SW480 (cell line): ENCODE measurements around the gene MYO15A.
"Not testable (repeated sequence)": the region's sequence is repeated elsewhere in the genome, so short reads cannot be mapped to it uniquely, and the experiment has no call there.

ENCODE experiments used
- DNase-seq: peaks from one replicate; pipeline ENCODE4 v3.0.0-alpha.2; 2016; ENCODE audit warnings: low spot score

Gene MYO15A

DNA sequence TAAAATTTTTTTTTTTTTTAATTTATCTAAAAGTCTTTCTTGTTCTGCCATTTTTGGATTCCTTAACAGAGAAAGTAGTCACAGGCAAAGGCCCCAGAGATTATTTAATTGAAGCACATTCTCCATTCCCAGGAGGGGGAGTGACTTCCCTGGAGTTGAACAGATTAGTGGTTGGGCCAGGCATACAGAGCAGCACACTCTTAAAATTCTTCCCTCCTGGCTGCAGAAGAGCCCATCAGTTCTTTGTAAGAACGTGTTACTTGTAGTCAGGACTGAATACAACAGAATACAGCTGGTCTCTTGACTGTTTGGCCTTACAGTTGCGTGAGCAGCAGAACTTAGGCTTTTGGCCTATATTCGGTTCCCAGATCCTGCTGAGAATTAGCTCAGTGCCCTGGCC, 76.8 kb downstream of the MYO15A start:
- DNase-seq, result no peak

GRCh38 chr17:18185832-18186626, 77.5 kb downstream of the MYO15A start:
- DNase-seq, result no peak

DNA sequence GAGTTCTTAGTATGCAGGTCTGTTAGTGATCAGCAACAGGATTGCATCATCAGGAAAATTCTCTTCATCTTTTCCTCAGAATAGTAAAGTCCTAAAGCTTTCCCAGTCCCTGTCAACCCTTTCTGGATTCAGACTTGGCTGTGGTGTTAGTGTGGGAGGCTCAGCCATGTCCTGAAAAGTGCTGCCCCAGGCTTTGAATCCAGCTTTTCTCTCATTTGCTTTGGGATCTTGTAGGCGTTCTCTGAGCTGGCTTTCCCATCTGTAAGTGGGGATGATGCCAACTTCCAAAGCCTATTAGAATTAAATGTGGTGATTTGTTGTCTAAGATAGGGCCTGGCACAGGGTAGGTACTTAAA, 78.0 kb downstream of the MYO15A start:
- no peak for DNase-seq

DNA sequence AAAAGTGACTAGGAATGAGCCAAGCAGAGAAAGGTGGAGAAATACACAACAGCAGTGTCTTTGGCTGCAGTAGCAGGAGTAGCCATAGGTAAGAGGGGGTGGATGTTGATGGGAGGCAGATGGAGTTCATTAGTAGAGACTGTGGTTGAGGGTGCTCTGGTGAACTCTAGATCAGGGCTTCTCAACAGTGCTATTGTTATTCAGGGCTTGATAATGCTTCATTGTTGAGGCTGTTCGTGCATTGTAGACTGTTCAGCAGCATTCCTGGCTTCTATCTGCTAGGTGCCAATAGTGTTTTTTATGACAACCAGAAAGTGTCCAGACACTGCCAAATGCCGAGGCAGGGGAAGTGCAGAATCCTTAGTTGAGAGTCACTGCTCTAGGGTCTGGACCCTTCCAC, 78.7 kb downstream of the MYO15A start:
- DNase-seq, result no peak

DNA sequence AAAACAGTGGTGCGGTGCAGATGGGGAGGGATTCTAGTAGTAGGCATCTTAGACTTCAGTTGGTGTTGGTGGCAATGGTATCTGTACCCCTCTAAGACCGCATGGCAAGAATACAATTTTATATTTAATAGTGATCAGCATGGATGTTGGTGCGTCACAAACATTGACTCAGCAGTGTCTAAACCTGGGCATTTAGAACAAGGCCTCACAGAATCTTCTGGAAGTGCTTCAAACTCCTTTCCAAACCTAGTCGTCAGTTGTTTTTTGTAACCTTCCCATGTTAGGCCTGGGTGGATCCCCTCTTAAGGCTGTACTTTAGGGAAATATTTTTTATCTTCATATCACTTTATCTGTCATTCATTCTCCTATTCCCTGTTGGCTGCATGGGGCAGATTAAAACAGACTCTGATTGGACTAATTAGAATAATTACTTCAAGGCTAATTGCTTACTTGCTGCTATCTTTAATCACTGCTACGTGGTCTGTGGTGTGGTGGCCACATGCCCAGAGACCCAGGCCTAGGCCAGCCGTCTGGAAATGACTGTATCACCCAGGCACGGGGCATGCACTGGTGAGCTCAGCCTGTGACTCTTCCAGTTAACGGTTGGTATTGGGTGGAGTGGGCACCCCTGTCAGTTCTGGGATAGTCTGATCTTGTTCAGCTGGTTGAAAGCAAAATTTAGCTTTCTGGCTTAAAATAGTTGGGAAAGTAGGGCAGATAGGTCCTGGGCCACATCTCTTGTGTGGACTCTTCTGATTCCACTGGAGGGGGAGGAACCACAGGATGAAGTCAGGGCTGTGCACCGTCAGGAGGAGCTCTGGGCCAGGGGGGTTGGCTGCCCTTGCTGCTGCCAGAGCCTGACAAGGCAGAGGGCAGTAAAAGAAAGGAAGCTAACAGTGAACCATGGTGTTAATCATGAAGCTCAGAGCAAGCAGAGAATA, 79.5 kb downstream of the MYO15A start:
- DNase-seq, result no peak

GRCh38 chr17:18190628-18191235, 82.2 kb downstream of the MYO15A start:
- no peak for DNase-seq

DNA sequence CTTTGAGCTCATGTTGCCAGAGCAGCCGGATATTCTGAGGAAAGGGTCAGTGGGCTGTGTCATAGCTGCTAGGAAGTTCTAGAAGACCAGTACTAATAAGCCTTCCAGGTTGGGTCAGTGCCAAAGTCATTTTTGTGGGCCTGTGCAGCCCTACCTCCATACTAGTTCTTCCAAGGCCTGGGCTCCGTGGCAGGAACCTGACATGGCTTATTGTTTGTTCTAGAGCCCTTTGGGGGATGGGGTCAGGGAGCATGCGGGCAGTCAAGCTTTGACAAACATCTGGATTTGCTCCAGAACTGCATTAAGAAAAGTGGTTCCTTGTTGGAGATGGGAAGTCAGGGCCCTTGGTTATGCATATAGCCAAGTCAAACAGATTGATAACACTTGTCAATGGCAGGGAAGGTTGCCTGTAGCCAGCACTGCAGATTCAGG, 82.7 kb downstream of the MYO15A start:
- no peak for DNase-seq

DNA sequence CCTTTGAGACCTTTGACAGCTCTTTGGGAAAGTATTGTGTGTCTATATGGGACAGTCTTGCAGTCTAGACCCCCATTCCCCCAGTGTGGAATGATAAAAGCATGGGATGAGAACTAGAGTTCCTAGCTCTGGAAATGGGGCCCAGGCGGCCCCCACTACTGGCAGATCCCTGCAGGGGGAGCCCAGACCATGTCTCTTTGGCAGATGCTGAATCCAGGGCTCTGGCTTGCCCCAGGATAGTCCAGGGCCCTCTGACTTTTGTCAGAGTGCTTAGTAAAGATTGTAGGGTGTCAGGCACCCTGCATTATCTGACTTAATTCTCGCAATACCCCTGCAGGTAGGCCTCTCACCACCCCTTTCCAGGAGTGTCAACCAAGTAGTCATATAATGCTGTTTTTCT, 83.4 kb downstream of the MYO15A start:
- no peak for DNase-seq

- no peak for DNase-seq
Observed at GRCh38 chr17:18194394-18194793, 85.8 kb downstream of the MYO15A start.

GRCh38 chr17:18194804-18195203, 86.2 kb downstream of the MYO15A start:
- no peak for DNase-seq

DNA sequence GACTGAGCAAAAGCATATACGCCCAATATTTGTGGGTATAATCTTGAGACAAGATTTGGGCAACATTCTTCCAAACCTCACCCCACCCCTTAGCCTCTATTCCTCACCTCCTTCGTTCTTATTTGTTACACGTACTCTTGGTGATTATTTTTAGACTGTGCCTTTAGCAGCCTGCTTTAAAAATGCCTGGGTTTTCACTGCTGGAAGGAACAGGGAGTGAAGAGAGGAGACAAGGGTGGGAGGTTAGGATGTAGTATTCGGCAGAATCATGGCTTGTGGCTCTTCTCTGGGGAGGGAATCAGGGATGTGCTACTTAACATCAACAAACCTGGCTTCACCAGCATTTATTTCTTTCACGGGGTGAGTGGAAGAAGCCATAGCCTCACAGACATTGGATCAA, 86.7 kb downstream of the MYO15A start:
- no peak for DNase-seq

- DNase-seq, result no peak
Observed at GRCh38 chr17:18197535-18198194, 89.1 kb downstream of the MYO15A start.

- DNase-seq, result no peak
Observed at GRCh38 chr17:18198530-18198929, 90.0 kb downstream of the MYO15A start.

- DNase-seq, result no peak
Observed at GRCh38 chr17:18201108-18201507, 92.6 kb downstream of the MYO15A start.

- no peak for DNase-seq
Observed at GRCh38 chr17:18203308-18203707, 94.8 kb downstream of the MYO15A start.

GRCh38 chr17:18205861-18206260, 97.3 kb downstream of the MYO15A start:
- DNase-seq, result no peak

DNA sequence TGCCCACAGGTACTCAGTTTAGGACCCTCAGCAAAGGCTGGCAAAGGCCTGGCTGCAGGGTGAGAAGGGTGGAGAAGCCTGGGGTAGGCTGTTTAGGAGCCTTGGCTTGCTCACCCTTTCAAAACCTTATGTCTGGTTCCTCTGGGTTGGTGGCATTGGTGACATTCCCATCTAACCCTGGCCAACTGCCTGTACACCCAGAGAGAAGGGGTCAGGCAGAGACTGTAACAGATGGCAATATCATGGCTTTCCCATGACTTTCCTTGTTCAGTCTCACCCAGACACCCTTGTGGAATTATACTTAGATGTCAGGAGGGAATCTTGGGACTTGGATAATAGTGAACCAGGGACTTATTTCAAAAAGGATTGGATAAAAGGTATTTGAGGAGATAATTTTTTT, 98.4 kb downstream of the MYO15A start:
- no peak for DNase-seq

- no peak for DNase-seq
Observed at GRCh38 chr17:18208092-18208491, 99.5 kb downstream of the MYO15A start.

DNA sequence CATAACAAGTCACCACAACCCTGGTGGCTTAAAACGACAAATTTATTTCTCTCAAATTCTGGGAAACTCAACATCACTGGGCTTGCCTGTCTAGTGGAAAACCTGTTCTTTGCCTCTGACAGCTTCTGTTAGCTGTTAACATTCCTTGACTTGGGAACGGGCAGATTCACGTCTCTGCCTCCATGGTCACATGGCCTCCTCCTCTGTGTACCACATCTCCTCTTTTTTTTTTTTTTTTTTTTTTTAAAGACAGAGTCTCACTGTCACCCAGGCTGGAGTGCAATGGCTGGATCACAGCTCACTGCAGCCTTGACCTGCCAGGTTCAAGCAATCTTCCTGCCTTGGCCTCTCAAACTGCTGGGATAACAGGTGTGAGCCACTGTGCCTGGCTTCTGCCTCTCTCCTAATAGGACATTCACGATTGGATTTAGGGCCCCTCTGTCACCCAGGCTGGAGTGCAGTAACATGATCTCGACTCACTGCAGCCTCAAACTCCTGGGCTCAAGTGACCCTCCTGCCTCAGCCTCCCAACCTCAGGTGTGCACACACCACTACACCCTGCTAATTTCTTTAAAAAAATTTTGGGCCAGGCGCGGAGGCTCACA, 105.2 kb downstream of the MYO15A start:
- DNase-seq, result no peak

- not testable (repeated sequence) for DNase-seq
Observed at GRCh38 chr17:18216906-18217305, 108.3 kb downstream of the MYO15A start.

DNA sequence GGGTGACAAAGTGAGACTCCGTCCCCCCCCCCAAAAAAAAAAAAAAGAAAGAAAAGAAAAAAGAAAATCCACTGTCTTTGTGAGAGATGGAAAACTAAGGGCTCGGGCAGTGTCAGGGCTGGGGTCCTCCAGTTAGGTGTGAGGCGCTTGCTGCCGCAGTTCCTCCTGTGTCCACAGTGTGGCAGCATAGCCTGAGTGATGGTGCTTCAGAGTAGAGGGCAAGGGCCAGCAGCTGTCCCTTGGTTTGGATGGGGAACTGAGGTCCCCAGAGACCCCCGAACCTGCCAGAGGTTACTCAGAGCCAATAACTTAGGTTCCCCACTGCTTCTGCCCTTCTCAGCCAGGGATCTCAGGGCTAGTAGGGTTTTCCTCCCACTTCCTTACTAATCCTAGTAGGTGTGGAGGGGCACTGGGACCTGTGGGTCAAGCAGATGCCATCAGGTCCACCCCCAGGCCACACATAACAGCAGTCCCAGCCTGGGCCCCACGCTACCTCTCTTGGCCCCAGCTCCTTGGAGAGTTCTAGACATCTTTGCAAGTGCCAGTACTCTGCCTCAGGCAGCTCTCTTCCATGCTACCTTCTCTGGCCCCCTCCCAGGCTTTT, 109.0 kb downstream of the MYO15A start:
- DNase-seq, result peak; percentile 43
